ENCODE results near the gene IGF2BP3.

Gene IGF2BP3

DNA sequence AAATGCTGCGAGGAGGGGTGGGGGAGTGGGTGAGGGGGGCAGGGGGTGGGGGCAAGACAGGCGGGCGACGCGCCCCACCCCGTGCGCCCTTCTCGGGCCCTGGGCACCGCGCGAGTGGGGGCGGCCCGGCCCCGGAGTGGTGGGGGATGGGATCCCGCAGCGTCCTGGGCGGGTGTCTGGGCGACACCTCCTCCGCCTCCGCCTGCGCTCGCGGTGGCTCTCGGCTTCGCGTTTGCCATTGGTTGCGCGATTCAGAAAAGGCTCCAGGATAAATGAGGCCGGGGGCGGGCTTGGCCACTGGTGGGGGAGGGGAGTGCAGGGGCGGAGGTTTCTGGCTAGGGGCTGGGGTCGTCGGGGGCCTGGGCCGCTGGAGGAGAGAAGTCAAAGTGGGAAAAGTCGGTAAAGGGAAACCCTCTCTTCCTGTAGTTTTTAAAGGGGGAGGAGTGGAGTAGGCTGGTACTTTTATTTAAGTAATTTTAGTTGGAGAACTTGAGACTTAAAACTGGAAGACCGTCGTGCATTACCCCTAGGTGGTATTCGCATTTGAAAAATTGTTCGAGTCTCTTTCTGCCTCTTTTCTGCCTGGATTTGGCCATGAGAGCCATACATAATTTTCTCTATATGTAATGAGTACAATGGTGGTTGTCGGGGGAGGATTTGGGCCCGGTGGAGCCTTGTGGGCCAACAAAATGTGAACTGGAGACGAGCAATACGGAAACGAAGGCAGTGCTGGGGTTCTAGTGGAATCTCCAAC, 992 bp upstream of the IGF2BP3 start (continued):
- TF ChIP-seq, protein P1, sequence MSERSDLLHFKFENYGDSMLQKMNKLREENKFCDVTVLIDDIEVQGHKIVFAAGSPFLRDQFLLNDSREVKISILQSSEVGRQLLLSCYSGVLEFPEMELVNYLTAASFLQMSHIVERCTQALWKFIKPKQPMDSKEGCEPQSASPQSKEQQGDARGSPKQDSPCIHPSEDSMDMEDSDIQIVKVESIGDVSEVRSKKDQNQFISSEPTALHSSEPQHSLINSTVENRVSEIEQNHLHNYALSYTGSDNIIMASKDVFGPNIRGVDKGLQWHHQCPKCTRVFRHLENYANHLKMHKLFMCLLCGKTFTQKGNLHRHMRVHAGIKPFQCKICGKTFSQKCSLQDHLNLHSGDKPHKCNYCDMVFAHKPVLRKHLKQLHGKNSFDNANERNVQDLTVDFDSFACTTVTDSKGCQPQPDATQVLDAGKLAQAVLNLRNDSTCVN (tag by site-specific recombination; optimal IDR thresholded peaks at IDR 0.05): peak; percentile 58
- TF ChIP-seq ZEB2 (tag by site-specific recombination; IDR thresholded peaks at IDR 0.05) (0 out of 2 replicates have a peak, but pooled peaks have one; percentile 18), ZNF561 (tag by site-specific recombination; IDR thresholded peaks at IDR 0.05; ENCODE audit: borderline replicate concordance) (no peak), ZNF76 (tag by site-specific recombination; IDR thresholded peaks at IDR 0.05; ENCODE audit: borderline replicate concordance, low read depth) (no peak), ZNF202 (tag by site-specific recombination; IDR thresholded peaks at IDR 0.05; ENCODE audit: borderline replicate concordance) (no peak), SP2 (tag by site-specific recombination; IDR thresholded peaks at IDR 0.05) (peak; percentile 73), ZNF404 (tag by site-specific recombination; IDR thresholded peaks at IDR 0.05) (no peak), SP7 (tag by site-specific recombination; IDR thresholded peaks at IDR 0.05) (no peak), ZNF292 (tag by site-specific recombination; IDR thresholded peaks at IDR 0.05; ENCODE audit: borderline replicate concordance, low read depth) (no peak), KLF8 (tag by site-specific recombination; IDR thresholded peaks at IDR 0.05) (no peak), BCL11A (tag by site-specific recombination; IDR thresholded peaks at IDR 0.05; ENCODE audit: low read depth) (no peak), SP3 (tag by site-specific recombination; IDR thresholded peaks at IDR 0.05) (no peak), ZNF157 (tag by site-specific recombination; IDR thresholded peaks at IDR 0.05) (no peak), ZNF629 (tag by site-specific recombination; IDR thresholded peaks at IDR 0.05) (no peak), ZNF350 (tag by site-specific recombination; IDR thresholded peaks at IDR 0.05) (no peak), ZSCAN30 (tag by site-specific recombination; IDR thresholded peaks at IDR 0.05) (0 out of 2 replicates have a peak, but pooled peaks have one; percentile 40), ZNF530 (tag by site-specific recombination; IDR thresholded peaks at IDR 0.05; ENCODE audit: low read depth) (no peak)
- TF ChIP-seq, protein P2, sequence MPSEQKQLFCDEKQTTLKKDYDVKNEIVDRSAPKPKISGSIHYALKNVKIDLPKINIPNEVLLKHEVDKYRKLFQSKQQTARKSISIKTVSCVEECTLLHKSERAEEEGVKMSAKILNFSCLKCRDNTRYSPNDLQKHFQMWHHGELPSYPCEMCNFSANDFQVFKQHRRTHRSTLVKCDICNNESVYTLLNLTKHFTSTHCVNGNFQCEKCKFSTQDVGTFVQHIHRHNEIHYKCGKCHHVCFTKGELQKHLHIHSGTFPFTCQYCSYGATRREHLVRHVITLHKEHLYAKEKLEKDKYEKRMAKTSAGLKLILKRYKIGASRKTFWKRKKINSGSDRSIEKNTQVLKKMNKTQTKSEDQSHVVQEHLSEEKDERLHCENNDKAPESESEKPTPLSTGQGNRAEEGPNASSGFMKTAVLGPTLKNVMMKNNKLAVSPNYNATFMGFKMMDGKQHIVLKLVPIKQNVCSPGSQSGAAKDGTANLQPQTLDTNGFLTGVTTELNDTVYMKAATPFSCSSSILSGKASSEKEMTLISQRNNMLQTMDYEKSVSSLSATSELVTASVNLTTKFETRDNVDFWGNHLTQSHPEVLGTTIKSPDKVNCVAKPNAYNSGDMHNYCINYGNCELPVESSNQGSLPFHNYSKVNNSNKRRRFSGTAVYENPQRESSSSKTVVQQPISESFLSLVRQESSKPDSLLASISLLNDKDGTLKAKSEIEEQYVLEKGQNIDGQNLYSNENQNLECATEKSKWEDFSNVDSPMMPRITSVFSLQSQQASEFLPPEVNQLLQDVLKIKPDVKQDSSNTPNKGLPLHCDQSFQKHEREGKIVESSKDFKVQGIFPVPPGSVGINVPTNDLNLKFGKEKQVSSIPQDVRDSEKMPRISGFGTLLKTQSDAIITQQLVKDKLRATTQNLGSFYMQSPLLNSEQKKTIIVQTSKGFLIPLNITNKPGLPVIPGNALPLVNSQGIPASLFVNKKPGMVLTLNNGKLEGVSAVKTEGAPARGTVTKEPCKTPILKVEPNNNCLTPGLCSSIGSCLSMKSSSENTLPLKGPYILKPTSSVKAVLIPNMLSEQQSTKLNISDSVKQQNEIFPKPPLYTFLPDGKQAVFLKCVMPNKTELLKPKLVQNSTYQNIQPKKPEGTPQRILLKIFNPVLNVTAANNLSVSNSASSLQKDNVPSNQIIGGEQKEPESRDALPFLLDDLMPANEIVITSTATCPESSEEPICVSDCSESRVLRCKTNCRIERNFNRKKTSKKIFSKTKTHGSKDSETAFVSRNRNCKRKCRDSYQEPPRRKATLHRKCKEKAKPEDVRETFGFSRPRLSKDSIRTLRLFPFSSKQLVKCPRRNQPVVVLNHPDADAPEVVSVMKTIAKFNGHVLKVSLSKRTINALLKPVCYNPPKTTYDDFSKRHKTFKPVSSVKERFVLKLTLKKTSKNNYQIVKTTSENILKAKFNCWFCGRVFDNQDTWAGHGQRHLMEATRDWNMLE (tag by site-specific recombination; conservative IDR thresholded peaks at IDR 0.05; ENCODE audit: low read depth): no peak
- TF ChIP-seq, protein P3, sequence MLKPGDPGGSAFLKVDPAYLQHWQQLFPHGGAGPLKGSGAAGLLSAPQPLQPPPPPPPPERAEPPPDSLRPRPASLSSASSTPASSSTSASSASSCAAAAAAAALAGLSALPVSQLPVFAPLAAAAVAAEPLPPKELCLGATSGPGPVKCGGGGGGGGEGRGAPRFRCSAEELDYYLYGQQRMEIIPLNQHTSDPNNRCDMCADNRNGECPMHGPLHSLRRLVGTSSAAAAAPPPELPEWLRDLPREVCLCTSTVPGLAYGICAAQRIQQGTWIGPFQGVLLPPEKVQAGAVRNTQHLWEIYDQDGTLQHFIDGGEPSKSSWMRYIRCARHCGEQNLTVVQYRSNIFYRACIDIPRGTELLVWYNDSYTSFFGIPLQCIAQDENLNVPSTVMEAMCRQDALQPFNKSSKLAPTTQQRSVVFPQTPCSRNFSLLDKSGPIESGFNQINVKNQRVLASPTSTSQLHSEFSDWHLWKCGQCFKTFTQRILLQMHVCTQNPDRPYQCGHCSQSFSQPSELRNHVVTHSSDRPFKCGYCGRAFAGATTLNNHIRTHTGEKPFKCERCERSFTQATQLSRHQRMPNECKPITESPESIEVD (tag by site-specific recombination; IDR thresholded peaks at IDR 0.05): no peak
- TF ChIP-seq, protein P4, sequence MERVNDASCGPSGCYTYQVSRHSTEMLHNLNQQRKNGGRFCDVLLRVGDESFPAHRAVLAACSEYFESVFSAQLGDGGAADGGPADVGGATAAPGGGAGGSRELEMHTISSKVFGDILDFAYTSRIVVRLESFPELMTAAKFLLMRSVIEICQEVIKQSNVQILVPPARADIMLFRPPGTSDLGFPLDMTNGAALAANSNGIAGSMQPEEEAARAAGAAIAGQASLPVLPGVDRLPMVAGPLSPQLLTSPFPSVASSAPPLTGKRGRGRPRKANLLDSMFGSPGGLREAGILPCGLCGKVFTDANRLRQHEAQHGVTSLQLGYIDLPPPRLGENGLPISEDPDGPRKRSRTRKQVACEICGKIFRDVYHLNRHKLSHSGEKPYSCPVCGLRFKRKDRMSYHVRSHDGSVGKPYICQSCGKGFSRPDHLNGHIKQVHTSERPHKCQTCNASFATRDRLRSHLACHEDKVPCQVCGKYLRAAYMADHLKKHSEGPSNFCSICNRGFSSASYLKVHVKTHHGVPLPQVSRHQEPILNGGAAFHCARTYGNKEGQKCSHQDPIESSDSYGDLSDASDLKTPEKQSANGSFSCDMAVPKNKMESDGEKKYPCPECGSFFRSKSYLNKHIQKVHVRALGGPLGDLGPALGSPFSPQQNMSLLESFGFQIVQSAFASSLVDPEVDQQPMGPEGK (tag by site-specific recombination; IDR thresholded peaks at IDR 0.05): peak; percentile 21; the same call in 1 of the 2 replicates
- TF ChIP-seq, protein P5, sequence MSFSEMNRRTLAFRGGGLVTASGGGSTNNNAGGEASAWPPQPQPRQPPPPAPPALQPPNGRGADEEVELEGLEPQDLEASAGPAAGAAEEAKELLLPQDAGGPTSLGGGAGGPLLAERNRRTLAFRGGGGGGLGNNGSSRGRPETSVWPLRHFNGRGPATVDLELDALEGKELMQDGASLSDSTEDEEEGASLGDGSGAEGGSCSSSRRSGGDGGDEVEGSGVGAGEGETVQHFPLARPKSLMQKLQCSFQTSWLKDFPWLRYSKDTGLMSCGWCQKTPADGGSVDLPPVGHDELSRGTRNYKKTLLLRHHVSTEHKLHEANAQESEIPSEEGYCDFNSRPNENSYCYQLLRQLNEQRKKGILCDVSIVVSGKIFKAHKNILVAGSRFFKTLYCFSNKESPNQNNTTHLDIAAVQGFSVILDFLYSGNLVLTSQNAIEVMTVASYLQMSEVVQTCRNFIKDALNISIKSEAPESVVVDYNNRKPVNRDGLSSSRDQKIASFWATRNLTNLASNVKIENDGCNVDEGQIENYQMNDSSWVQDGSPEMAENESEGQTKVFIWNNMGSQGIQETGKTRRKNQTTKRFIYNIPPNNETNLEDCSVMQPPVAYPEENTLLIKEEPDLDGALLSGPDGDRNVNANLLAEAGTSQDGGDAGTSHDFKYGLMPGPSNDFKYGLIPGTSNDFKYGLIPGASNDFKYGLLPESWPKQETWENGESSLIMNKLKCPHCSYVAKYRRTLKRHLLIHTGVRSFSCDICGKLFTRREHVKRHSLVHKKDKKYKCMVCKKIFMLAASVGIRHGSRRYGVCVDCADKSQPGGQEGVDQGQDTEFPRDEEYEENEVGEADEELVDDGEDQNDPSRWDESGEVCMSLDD (tag by site-specific recombination; IDR thresholded peaks at IDR 0.05): no peak

Measured in HEK293 (cell line).